ENCODE results near the gene SH3PXD2A.
"Not testable (repeated sequence)": the region's sequence is repeated elsewhere in the genome, so short reads cannot be mapped to it uniquely, and the experiment has no call there.

SH3PXD2A gene

GRCh38 chr10:103847909-103848468 is 7.4 kb downstream of the SH3PXD2A start:
- DNase-seq = no peak

DNA sequence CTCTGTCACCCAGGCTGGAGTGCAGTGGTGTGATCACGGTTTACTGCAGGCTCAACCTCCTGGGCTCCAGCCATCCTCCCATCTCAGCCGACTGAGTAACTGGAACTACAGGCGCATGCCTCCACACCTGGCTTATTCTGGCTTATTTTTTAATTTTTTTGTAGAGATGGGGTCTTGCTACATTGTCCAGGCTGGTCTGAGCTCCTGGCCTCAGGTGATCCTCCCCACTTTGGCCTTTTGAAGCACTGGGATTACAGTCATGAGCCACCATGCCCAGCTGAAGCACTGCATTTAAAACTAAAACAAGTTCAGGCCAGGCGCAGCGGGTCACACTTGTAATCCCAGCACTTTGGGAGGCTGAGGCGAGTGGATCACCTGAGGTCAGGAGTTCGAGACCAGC is 8.0 kb downstream of the SH3PXD2A start:
- DNase-seq = no peak

- no peak for DNase-seq
Measured at GRCh38 chr10:103845972-103846371, 9.4 kb downstream of the SH3PXD2A start.

DNA sequence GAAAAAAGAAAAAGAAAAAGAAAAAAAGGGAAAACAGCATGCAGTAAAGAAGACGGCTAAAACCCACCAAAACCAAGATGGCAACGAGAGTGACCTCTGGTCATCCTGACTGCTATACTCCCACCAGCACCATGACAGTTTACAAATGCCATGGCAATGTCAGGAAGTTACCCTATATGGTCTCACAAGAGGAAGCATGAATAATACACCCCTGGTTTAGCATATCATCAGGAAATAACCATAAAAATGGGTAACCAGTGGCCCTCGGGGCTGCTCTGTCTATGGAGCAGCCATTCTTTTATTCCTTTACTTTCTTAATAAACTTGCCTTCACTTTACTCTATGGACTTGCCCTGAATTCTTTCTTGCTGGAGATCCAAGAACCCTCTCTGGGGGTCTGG is 10.0 kb downstream of the SH3PXD2A start:
- not testable (repeated sequence) for DNase-seq

DNA sequence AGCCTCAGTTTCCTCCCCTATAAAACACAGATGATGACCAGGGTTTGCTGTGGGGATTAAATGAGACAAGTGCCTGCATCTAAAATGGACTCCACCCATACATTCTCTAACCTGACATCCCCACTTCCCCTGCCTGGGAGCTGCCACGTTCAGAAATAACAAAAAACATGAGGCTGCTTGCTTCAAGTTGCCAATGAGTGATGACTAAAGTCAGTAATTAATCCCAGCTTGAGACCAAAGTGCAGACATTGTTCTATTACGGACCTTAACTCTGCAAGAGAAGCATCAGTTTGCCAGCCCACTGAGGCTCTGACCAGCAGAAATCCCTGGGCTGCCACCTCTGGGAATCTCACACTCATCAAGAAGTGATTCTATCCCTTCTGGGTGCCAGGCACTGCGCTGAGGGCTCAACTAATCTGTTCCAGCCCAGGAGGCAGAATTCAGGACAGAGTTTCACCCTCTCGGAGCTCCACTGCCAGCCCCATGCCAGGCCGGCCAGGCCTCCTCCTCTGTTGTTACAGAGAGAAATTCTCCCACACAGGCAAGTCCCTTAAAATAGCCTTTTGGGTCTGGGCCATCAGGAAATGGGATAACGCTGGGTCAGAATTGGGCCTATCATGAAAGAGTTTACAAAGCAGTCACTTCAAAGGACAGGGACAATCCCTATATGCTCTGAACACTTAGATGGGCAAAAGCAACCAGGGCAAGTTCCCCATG is 11.4 kb downstream of the SH3PXD2A start:
- DNase-seq = no peak

- no peak for DNase-seq
Measured at GRCh38 chr10:103843045-103843444, 12.3 kb downstream of the SH3PXD2A start.

GRCh38 chr10:103842605-103843004 is 12.8 kb downstream of the SH3PXD2A start:
- no peak for DNase-seq

- DNase-seq = no peak
Measured at GRCh38 chr10:103841519-103841918, 13.9 kb downstream of the SH3PXD2A start.

- DNase-seq = no peak
Measured at GRCh38 chr10:103840740-103841070, 14.7 kb downstream of the SH3PXD2A start.

DNA sequence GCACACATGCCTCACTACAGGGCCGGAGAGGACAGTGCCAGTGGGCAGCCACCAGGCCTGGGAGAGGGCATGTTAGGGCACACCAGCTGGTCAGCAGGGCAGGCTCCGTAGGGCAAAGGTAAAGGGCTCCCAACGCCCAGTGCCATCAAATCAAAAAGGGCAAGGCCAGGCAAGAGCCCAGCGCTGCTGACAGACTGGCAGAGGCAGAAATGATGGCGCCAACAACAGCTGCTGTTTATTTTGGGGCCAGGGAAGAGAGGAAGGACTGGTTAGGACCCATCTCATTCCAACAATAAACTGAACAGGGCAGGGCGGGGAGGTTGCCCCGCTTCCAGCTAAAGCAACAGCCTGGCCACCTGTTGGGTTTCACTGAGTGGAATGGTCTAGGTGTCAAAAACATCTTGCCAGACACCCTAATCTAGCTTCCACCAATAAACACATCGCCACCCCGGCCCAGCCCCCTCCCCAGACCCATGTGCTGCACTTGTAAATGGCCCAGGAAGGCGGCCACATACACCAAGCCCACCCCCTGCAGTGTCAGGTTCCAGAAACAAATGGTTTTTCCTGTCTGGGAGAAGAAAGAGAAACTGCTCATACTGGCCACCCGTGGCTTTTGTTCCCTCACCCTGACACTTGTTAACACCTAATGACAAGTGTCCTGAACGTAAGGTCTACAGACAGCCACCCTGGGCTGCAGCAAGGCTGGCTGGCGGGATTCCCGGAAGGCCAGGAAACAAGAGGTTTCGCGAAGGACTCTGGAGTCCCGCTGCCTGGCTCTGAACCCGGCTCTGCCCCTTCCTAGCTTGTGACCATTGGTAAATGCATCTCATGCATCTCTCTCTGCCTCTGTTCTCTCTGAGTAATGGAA is 15.3 kb downstream of the SH3PXD2A start:
- no peak for DNase-seq

DNA sequence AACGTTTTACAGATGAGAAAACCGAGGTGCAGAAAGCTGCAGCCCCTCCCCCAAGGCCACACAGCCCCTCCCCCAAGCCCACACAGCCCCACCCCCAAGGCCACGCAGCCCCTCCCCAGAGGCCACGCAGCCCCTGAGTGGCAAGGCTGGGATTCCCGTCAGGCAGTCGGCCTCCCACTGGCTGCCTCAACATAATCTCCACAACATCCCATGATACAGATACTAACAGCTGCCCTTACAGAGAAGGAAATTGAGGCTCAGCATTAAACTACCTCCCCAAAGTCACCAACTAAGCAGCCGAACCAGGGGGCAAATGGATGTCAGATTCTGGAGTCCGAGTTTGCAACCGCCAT is 15.9 kb downstream of the SH3PXD2A start:
- DNase-seq = no peak

DNA sequence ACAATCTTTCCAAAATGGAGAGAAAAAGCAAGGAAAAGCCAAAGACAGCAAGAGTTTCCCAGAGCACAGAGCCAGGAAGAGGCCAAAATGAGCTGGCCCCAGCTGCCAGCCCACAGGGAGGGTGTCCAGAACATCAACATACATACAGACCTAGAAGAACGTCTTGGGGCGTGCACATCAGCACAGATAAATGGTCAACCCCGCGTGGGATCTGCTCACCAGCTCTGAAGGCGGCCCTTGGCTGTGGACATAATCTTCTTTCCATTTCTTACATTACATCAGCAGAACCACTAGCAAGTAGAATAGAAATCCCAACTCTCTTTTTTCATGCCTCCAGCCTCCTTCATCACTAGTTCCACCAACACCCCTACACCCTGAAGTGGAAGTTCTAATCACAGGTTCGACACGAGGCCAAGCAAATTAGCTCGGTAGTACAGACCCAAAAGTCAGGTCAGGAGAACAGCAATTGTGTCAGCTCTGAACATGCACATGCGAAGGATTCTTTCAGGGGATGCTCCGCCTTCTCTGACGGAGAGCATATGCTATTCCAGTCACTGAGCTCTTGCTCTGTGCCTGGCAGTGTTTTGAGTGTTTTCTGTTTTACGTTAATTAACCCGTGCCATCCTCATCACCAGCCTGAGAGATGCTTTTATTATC is 16.4 kb downstream of the SH3PXD2A start:
- DNase-seq = no peak

DNA sequence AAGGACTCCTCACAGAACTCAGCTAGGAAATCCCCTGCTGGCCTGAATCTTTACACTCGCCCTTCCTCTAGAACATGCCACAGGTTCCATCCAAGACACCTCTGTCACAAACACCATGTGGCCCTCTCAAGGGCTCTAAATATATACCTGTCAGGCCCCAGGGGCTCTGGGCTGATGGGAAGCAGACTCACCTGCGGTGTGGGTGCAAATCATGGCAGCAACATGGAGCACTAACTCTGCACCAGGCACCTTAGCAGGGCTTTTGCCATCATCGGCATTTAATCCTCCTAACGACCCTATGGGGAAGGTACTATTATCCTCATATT is 17.3 kb downstream of the SH3PXD2A start:
- DNase-seq = no peak

DNA sequence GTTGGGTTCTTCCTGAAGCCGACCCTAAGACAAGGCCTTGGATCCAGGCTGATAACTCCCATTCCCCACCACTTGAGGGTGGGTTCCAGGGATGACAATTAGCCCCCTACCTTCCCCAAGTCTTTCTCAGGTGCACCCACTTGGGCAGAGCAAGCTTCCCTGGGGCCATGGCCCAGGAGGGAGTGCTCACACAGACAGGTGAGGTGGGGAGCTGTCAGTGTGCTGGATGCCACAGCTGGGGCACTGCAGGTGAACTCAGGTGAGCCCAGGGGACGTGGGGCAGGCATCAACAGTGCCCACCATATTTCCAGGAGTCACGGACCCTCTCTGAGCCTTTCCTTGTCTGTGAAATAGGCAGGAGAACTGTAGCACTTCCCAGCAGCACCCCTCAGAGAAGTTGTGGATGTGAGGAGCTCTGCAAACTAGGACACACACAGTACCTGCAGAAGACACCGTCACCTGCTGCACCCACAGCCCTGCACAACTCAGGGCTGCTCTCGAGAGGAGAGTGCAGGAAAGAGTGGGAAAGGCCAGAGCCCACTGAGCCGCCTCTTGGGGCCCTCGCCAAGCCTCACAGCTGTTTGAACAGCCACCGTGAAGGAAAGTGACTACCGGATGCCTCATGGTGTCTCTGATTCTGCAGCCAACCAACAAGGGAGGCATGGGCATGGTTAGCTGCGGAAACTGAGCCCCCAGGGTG is 17.9 kb downstream of the SH3PXD2A start:
- DNase-seq = no peak

GRCh38 chr10:103836861-103837260 is 18.5 kb downstream of the SH3PXD2A start:
- no peak for DNase-seq

DNA sequence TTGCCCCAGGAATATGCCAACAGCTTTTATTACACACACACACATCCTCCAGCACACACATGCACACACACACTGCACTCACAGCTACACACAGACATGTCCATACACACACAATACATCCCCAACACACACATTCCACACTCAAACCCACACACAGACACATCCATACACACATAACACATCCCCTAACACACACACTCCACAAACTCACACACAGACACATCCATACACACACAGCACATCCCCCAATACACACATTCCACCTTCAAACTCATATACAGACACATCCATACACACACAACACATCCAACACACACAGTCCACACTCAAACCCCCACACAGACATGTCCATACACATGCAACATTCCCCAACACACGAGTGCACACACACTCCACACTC is 19.1 kb downstream of the SH3PXD2A start:
- DNase-seq = no peak

DNA sequence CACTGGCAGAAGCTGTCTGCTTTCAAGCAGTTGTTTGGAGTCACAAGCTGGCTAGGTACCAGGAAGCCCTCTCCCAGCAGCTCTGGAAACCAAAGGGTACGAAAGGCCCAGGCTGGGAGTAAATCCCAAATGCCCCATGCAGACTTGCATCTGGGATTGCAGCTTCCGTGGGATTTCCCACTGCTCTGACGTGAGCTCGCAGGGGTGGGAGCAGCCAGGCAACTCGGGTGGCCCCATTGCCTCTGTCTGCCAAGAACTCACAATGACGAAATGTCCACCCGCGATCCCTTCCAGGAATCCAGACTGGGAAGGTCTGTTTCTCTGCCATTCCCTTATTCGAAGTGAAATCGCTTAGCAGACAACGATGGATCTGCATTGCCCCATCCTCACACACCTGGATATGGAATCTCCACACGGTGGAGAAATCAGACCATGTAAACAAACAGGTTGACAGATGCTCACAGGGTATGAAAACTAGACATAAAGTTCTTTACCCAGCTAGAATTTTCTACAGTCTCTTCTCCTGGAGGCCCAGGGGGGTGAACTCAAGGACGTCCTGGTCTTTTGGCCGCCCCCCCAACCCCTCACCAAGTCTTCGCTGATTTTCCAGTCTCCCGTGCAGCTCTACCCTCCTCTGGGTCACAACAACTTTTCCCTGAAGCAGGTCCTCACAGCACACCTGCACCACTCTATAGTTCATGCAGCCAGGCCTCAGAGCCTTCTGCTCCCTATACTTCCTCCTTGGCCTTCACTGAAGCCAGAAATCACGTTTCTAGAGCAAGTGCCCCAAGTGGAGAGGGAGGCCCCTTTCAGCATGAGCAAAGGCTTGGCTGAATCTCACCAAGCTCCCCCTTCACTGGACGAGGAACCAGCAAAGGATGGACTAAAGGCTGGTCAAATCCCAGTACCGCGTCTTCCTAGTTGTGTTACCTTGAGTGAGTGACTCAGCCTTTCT is 20.0 kb downstream of the SH3PXD2A start:
- no peak for DNase-seq

DNA sequence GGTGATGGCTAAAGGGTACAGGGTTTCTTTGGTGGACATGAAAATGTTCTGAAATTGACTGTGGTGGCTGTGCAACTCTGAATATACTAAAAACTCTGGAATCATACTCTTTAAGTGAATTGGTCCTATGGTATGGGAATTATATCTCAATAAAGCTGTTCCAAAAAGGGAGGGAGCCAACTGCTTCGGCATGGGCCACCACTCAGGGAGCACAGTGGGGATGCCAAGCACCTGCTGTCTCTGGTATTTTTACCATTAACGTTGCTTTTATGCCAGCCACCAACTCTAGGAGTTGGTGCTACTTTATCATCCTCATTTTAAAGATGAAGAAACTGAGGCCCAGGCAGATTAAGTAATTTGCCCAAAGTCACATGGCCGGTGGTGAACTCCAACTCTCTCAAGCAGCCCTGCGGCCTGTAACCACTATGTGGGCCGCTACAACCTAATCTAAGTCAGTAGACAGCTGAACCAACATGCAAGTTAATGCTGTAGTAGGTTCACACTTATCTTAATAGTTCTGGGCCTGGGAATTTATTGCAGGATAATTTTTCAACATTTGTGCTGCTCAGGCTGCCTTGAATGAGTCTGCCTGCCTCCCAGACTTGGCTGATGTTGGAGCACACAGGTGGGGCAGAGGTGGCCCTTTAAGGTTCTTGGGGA is 20.8 kb downstream of the SH3PXD2A start:
- DNase-seq = no peak

DNA sequence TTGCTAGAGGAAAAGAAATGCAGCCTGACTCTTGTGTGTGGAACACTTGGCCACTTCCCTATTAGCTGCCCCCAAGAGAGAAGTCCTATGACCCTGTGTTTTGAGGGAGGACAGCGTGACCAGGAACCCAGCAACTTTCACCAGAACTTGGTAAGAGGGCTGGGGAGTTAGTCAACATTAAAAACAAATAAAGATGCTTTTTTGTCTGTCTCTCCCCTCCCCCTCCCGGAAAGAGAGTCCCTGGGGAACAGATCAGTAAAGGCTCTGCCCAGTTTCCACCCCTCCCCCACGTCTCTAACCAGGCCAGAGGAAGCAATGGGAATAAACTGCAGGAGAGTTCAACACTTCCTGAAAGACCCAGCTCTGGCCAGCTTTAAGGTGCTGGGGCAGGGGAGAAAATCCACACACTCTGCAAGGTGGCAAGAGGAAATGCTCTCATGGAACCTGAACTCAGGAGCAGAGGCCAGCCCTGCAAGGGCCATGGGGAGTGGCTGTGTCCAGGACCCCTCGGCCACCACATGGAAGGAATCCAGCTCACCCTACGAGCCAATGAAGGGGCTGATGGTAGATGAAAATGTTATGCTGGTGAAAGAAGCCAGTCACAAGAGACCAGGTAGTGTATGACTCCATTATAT is 21.5 kb downstream of the SH3PXD2A start:
- no peak for DNase-seq

GRCh38 chr10:103832806-103833205 is 22.6 kb downstream of the SH3PXD2A start:
- DNase-seq = no peak

All from NCI-H1930 (cell line).